A549 (cell line): ENCODE results near the gene PAXX. TPM values are rescaled to one million over a fixed set of nuclear protein-coding genes. Genes with fewer than 3 reads are reported as not detected.

Experiments used
- ATAC-seq, 2 experiments: fragments of 200-7000 bp in 1 of 2; fragments of >200 bp in 1 of 2; cut with Nextera tagmentation in 1 of 2; cut with Tn5 transposase in 1 of 2; 3 replicates each; pipeline versions ENCODE4 v1.8.0 to v1.9.1; 2018 to 2020; ENCODE audit warnings: mild to moderate bottlenecking in 1 of 2, moderate library complexity in 1 of 2
- CTCF ChIA-PET: fragments of 300-600 bp; sonication (Branson Sonifier 250); formaldehyde crosslinking; extraction: SDS; loops from one replicate; lab custom pipeline; 2021; ENCODE audit warnings: antibody characterized with exemption, inconsistent platforms; lab: Yijun Ruan, JAX
- POLR2A ChIA-PET: fragments of 350-600 bp; formaldehyde crosslinking; extraction: SDS; loops from one replicate; lab custom pipeline; 2021; ENCODE audit warnings: antibody characterized with exemption, inconsistent platforms; lab: Yijun Ruan, JAX
- DNase-seq, 2 experiments: peaks; one replicate each; pipeline versions ENCODE4 v3.0.0 to v3.0.0-alpha.2; 2011 to 2016; ENCODE audit warnings: low read depth in 1 of 2, low spot score in 1 of 2
- FAIRE-seq: peaks from 2 replicates; lab custom pipeline; 2011; peaks lifted over from hg19 to GRCh38; lab: Jason Lieb, UNC
- H3K27ac ChIP-seq, 2 experiments: fragments of >200 bp; sonication (Bioruptor Twin); formaldehyde crosslinking; 3 replicates each; pipeline ENCODE4 v1.5.1; 2016 to 2017
- H3K4me1 ChIP-seq: fragments of >200 bp; sonication (Bioruptor Twin); formaldehyde crosslinking; 3 replicates; pipeline ENCODE4 v1.6.1; 2016
- H3K4me2 ChIP-seq: fragments of >200 bp; sonication (Bioruptor Twin); formaldehyde crosslinking; 3 replicates; pipeline ENCODE4 v1.6.1; 2016
- H3K4me3 ChIP-seq: fragments of >200 bp; sonication (Bioruptor Twin); formaldehyde crosslinking; 3 replicates; pipeline ENCODE4 v1.5.1; 2016
- H3K9me3 ChIP-seq: fragments of >200 bp; sonication (Bioruptor Twin); formaldehyde crosslinking; 3 replicates; pipeline ENCODE4 v1.6.1; 2016
- ATOH8 ChIP-seq: fragments of 250-450 bp; sonication (Bioruptor Pico); IDR thresholded peaks from 2 replicates; pipeline ENCODE4 v1.5.0; 2020; ENCODE audit warnings: low read depth, mild to moderate bottlenecking, moderate library complexity
- CBX2 ChIP-seq: fragments of 200-600 bp; sonication (generic); IDR thresholded peaks from 2 replicates; pipeline ENCODE4 v1.6.1; 2016; ENCODE audit warnings: low read depth, mild to moderate bottlenecking, borderline replicate concordance
- CBX8 ChIP-seq: fragments of 200-600 bp; sonication (generic); IDR thresholded peaks from 2 replicates; pipeline ENCODE4 v1.6.1; 2016
- CEBPB ChIP-seq, 2 experiments: fragments of >200 bp in 1 of 2; sonication (Bioruptor Twin) in 1 of 2; formaldehyde crosslinking in 1 of 2; IDR thresholded peaks; 2 replicates each; pipeline ENCODE4 v1.6.1; 2012 to 2016
- CHD2 ChIP-seq: fragments of 150-350 bp; IDR thresholded peaks from 2 replicates; pipeline ENCODE4 v1.6.1; 2014; ENCODE audit warnings: low read length; ENCODE audit not compliant: partially characterized antibody
- EHF ChIP-seq: fragments of 250-450 bp; sonication (Bioruptor Pico); IDR thresholded peaks from 2 replicates; pipeline ENCODE4 v1.5.0; 2020; ENCODE audit warnings: mild to moderate bottlenecking
- EP300 ChIP-seq, 2 experiments: fragments of >200 bp; sonication (Bioruptor Twin); formaldehyde crosslinking; IDR thresholded peaks; 2 replicates in 1 of 2; 3 replicates in 1 of 2; pipeline ENCODE4 v1.6.1; 2016 to 2017
- ESRRA ChIP-seq: fragments of 150-350 bp; IDR thresholded peaks from 2 replicates; pipeline ENCODE4 v1.6.1; 2014; ENCODE audit warnings: mild to moderate bottlenecking, low read length, borderline replicate concordance
- FOSL2 ChIP-seq, 2 experiments: fragments of 450-650 bp in 1 of 2; fragments of >200 bp in 1 of 2; sonication (Bioruptor Twin) in 1 of 2; formaldehyde crosslinking; IDR thresholded peaks; 2 replicates each; pipeline versions ENCODE4 v1.5.0 to v1.6.1; 2016 to 2020; ENCODE audit warnings: mild to moderate bottlenecking in 1 of 2, moderate library complexity in 1 of 2
- FOXS1 ChIP-seq: fragments of 250-450 bp; sonication (Bioruptor Pico); IDR thresholded peaks from 2 replicates; pipeline ENCODE4 v1.5.0; 2020; ENCODE audit warnings: mild to moderate bottlenecking, moderate library complexity
- GATA3 ChIP-seq: IDR thresholded peaks from 2 replicates; pipeline ENCODE4 v1.6.1; 2012; ENCODE audit warnings: borderline replicate concordance
- HDAC2 ChIP-seq: fragments of 200-600 bp; sonication (generic); IDR thresholded peaks from 2 replicates; pipeline ENCODE4 v1.6.1; 2016
- HES2 ChIP-seq: fragments of >200 bp; sonication (Bioruptor Twin); formaldehyde crosslinking; IDR thresholded peaks from 2 replicates; pipeline ENCODE4 v1.6.1; 2016
- HOXB13 ChIP-seq: fragments of 250-450 bp; sonication (Bioruptor Pico); IDR thresholded peaks from 2 replicates; pipeline ENCODE4 v1.5.0; 2020; ENCODE audit warnings: low read depth, mild to moderate bottlenecking, moderate library complexity
- JUN ChIP-seq, 2 experiments: fragments of >200 bp; sonication (Bioruptor Twin); formaldehyde crosslinking; IDR thresholded peaks; 2 replicates in 1 of 2; 3 replicates in 1 of 2; pipeline ENCODE4 v1.6.1; 2016 to 2017
- KDM1A ChIP-seq: fragments of 200-600 bp; sonication (generic); IDR thresholded peaks from 2 replicates; pipeline ENCODE4 v1.6.1; 2016; ENCODE audit warnings: low read depth, mild to moderate bottlenecking
- MAFK ChIP-seq: fragments of 450-650 bp; IDR thresholded peaks from 2 replicates; pipeline ENCODE4 v1.6.1; 2014; ENCODE audit not compliant: partially characterized antibody
- MYC ChIP-seq: IDR thresholded peaks from 2 replicates; pipeline ENCODE4 v1.6.1; 2012; ENCODE audit warnings: mild to moderate bottlenecking, inconsistent platforms, low read length, improper control_type of control experiment, borderline replicate concordance
- NFE2L2 ChIP-seq: fragments of 150-350 bp; conservative IDR thresholded peaks from 2 replicates; pipeline ENCODE4 v1.6.1; 2014; ENCODE audit warnings: low read length
- POLR2A ChIP-seq: IDR thresholded peaks from 2 replicates; pipeline ENCODE4 v1.6.1; 2012; ENCODE audit warnings: mild to moderate bottlenecking, low read length
- RCOR1 ChIP-seq: fragments of 150-350 bp; IDR thresholded peaks from 2 replicates; pipeline ENCODE4 v1.6.1; 2014; ENCODE audit warnings: antibody characterized with exemption, low read length, low read depth
- RFX5 ChIP-seq: fragments of 450-650 bp; IDR thresholded peaks from 2 replicates; pipeline ENCODE4 v1.7.1; 2014; ENCODE audit warnings: antibody characterized with exemption, mild to moderate bottlenecking, moderate library complexity
- SMC3 ChIP-seq: fragments of >200 bp; sonication (Bioruptor Twin); formaldehyde crosslinking; IDR thresholded peaks from 3 replicates; pipeline ENCODE4 v1.6.1; 2018; ENCODE audit warnings: inconsistent platforms
- TP53 ChIP-seq: fragments of 250-450 bp; sonication (Bioruptor Pico); IDR thresholded peaks from 2 replicates; pipeline ENCODE4 v1.5.0; 2021; ENCODE audit warnings: mild to moderate bottlenecking, moderate library complexity
- USF2 ChIP-seq: fragments of 450-650 bp; IDR thresholded peaks from 2 replicates; pipeline ENCODE4 v1.6.1; 2014; ENCODE audit warnings: antibody characterized with exemption
- ZFP36 ChIP-seq: fragments of 450-650 bp; IDR thresholded peaks from 2 replicates; pipeline ENCODE4 v1.6.1; 2014; ENCODE audit warnings: borderline replicate concordance; ENCODE audit not compliant: partially characterized antibody
- WGBS: methylation state at CpG from one replicate; pipeline ENCODE4 v1.1.6; 2017; ENCODE audit errors: missing lambda C conversion rate; 5-methylcytosine and 5-hydroxymethylcytosine counted together
- polyA plus RNA-seq, 4 experiments: library from polyadenylated mRNA; depleted of rRNA in 3 of 4; stranded (reverse); fragments of >200 nt; fragmentation: RNase III in 1 of 4; extraction: RNeasy Plus Mini Kit Qiagen cat#74134 plus additional on column Dnase treatment in 1 of 4; gene quantifications; 2 replicates in 3 of 4; 3 replicates in 1 of 4; pipeline ENCODE4 v1.2.3, GENCODE V29; 2011 to 2017
- TF ChIP-seq, protein P1 (sequence below): IDR thresholded peaks from 2 replicates; pipeline ENCODE4 v1.6.1; 2012; ENCODE audit warnings: low read depth, borderline replicate concordance
- TF ChIP-seq, protein P2 (sequence below): fragments of 150-350 bp; IDR thresholded peaks from 2 replicates; pipeline ENCODE4 v1.6.1; 2014; ENCODE audit warnings: low read depth, mild to moderate bottlenecking, low read length
- TF ChIP-seq, protein P3 (sequence below): IDR thresholded peaks from 2 replicates; pipeline ENCODE4 v1.6.1; 2012

The PAXX gene
- polyA plus RNA-seq, 2 of the 4 experiments (the other 2 are of a cell fraction), result 15.6 to 53.2 TPM

DNA sequence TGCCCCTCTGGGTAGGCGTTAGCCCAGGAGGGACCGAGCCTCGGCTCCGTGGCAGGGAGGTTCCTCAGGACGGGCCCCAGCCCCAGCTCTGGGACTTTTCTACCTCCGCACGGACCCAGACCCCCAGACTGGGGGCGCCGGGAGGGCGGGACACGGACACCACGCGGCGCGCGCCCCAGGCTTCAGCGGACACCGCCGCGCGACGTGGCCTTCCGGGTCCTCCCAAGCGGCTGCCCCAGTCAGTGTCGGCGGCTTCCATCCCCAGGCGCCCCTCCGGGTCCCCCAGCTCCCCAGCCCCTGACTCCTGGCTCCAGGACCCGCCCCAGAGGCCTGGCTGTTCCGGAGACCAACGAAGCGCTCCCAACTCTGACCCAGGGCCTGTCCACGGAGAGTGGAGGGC is 6.4 kb upstream of the PAXX start:
- 93% methylated on average over 26 of the region's 33 CpGs for WGBS
- no peak for FAIRE-seq
- CTCF ChIA-PET, result interaction anchor here (3.6 kb wide), 1 partner anchor 43 kb away, joined by 23 read pairs; the partner anchor contains the start of gene ABCA2
- no peak overlapping the region for H3K4me2 ChIP-seq
- ATAC-seq, result no peak
- H3K4me3 ChIP-seq, result no peak overlapping the region
- TF ChIP-seq ZFP36 (no peak), NFE2L2 (no peak), ATOH8 (CRISPR knock-in tag) (no peak), SMC3 (no peak), EHF (CRISPR knock-in tag) (no peak), FOSL2 (IDR thresholded peaks at IDR 0.05) (no peak), FOSL2 (CRISPR knock-in tag; IDR thresholded peaks at IDR 0.05) (no peak), HOXB13 (CRISPR knock-in tag) (no peak), HES2 (no peak), JUN (IDR thresholded peaks at IDR 0.05) (no peak), TP53 (CRISPR knock-in tag) (no peak), CEBPB (IDR thresholded peaks at IDR 0.05) (no peak)
- TF ChIP-seq, protein P1, sequence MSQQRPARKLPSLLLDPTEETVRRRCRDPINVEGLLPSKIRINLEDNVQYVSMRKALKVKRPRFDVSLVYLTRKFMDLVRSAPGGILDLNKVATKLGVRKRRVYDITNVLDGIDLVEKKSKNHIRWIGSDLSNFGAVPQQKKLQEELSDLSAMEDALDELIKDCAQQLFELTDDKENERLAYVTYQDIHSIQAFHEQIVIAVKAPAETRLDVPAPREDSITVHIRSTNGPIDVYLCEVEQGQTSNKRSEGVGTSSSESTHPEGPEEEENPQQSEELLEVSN, result no peak
- TF ChIP-seq, protein P2, sequence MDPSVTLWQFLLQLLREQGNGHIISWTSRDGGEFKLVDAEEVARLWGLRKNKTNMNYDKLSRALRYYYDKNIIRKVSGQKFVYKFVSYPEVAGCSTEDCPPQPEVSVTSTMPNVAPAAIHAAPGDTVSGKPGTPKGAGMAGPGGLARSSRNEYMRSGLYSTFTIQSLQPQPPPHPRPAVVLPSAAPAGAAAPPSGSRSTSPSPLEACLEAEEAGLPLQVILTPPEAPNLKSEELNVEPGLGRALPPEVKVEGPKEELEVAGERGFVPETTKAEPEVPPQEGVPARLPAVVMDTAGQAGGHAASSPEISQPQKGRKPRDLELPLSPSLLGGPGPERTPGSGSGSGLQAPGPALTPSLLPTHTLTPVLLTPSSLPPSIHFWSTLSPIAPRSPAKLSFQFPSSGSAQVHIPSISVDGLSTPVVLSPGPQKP, result no peak
- POLR2A ChIA-PET, result no interaction called here
- peaks cover 10% of the 10 kb centered on the region; the same call in 1 of the 3 replicates for H3K4me1 ChIP-seq
- H3K9me3 ChIP-seq, result no peaks in the 10 kb centered on the region
- H3K27ac ChIP-seq, result no peak overlapping the region
- no peak for DNase-seq

- FAIRE-seq (no peak), DNase-seq (no peak), ATAC-seq (no peak)
- peaks cover 25% of the 10 kb centered on the region; the same call in 2 of the 3 replicates for H3K4me1 ChIP-seq
- peak overlapping the region in 1 of 2 experiments; percentile 14; a peak in 1 of 6 replicates for H3K27ac ChIP-seq
- H3K4me2 ChIP-seq, result no peak overlapping the region
- WGBS, result 95% methylated on average over 4 of the region's 4 CpGs
- POLR2A ChIA-PET, result no interaction called here
- CTCF ChIA-PET, result interaction anchor here (0.6 to 3.6 kb wide), 7 partner anchors 8 to 238 kb away, joined by 3 to 23 read pairs (median 3); partner anchors contain the start of gene ABCA2
- H3K9me3 ChIP-seq, result peaks cover 3% of the 10 kb centered on the region; the same call in 1 of the 3 replicates
- no peak overlapping the region for H3K4me3 ChIP-seq
- TF ChIP-seq USF2 (no peak), ZFP36 (no peak), RCOR1 (no peak), FOXS1 (CRISPR knock-in tag) (no peak), CBX2 (no peak), CBX8 (no peak), ESRRA (no peak), POLR2A (no peak), KDM1A (no peak), HDAC2 (no peak), EP300 (IDR thresholded peaks at IDR 0.05) (no peak), MYC (no peak), GATA3 (no peak), MAFK (no peak), CHD2 (no peak), TP53 (CRISPR knock-in tag) (no peak), NFE2L2 (no peak), RFX5 (no peak)
- TF ChIP-seq, protein P2, result no peak
- TF ChIP-seq, protein P3, sequence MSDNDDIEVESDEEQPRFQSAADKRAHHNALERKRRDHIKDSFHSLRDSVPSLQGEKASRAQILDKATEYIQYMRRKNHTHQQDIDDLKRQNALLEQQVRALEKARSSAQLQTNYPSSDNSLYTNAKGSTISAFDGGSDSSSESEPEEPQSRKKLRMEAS, result no peak
Observed at GRCh38 chr9:136988872-136989271, 3.4 kb upstream of the PAXX start.
